ENCODE measurements around the gene OR10H5.

DNA sequence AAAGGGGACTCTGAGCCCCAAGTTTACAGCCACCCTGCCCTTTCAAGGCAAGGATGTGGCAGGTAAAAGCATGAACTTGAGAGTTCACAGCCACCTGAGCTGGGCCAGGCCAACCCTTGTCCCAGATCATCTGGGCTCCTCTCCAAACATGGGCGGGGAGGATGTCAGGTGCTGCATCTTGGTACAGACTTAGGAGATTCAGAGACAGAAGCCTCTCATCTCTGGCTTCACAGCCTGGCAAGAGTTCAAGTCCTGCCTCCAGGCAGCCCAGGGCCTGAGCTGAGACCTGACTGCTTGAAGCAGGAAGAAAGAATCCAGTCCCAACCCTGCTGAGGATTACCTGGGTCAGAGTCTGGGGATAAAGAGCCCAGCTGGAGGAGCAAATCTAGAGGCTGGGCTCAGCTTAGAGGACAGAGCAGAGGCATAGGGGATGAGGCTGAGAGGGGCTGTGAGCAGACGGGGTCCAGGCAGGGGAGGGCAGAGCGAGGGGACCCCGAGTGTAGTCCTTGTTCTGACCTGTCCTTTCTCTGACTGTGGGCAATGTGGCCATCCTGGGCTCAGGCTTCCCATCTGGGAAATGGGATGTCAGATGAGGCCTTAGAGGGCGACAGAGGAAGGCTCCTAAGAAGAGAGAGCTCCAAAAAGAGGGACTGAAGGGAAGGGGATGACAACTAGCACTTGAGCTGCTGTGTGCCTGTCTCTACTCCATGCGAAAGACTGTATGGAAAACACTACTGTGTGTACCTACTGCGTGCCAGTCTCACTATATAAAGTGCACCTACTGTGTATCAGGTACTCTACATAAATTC lies 6.6 kb upstream of the OR10H5 start:
- no peak for TF ChIP-seq POLR2A (IDR thresholded peaks at IDR 0.05)
- TF ChIP-seq, protein P1, sequence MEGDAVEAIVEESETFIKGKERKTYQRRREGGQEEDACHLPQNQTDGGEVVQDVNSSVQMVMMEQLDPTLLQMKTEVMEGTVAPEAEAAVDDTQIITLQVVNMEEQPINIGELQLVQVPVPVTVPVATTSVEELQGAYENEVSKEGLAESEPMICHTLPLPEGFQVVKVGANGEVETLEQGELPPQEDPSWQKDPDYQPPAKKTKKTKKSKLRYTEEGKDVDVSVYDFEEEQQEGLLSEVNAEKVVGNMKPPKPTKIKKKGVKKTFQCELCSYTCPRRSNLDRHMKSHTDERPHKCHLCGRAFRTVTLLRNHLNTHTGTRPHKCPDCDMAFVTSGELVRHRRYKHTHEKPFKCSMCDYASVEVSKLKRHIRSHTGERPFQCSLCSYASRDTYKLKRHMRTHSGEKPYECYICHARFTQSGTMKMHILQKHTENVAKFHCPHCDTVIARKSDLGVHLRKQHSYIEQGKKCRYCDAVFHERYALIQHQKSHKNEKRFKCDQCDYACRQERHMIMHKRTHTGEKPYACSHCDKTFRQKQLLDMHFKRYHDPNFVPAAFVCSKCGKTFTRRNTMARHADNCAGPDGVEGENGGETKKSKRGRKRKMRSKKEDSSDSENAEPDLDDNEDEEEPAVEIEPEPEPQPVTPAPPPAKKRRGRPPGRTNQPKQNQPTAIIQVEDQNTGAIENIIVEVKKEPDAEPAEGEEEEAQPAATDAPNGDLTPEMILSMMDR (IDR thresholded peaks at IDR 0.05) = no peak
- TF ChIP-seq POLR2AphosphoS5 (IDR thresholded peaks at IDR 0.05) = no peak
